ENCODE data around the gene LGALS3BP.

DNA sequence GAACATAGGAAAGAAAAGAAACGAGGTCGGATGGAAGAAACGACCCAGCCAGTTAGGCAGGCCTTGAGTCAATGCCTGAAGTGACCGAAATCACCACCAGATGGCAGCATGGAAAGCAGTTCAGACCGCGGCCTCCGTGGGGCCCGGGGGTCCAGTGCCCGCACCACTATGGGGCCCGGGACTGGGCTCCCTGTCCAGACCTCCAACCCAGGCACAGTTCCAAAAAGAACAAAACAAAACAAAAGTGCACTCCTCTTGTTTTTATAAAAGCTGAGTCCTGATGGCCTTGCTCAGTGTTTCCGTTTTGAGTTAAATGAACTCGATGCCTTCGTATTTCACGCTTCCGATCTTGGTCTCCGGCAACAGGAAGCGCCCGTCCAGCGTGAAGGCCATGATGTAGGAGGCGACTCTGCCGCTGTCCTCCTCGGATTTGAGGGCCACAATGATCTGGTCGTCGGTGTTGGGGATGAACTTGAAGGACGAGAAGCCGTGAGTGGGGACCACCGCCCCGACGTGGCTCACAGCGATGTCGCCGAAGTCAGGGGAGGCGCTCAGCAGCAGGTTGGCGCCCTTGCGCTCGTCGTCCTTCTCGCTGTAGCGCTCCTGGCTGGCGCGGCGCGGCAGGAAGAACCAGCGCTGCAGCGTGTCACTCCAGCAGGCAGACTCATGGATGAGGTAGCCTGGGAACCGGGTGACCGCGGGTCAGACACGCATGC, 13.7 kb upstream of the LGALS3BP start:
- TF ChIP-seq POLR2A (IDR thresholded peaks at IDR 0.05) = no peak
- TF ChIP-seq, protein P1, sequence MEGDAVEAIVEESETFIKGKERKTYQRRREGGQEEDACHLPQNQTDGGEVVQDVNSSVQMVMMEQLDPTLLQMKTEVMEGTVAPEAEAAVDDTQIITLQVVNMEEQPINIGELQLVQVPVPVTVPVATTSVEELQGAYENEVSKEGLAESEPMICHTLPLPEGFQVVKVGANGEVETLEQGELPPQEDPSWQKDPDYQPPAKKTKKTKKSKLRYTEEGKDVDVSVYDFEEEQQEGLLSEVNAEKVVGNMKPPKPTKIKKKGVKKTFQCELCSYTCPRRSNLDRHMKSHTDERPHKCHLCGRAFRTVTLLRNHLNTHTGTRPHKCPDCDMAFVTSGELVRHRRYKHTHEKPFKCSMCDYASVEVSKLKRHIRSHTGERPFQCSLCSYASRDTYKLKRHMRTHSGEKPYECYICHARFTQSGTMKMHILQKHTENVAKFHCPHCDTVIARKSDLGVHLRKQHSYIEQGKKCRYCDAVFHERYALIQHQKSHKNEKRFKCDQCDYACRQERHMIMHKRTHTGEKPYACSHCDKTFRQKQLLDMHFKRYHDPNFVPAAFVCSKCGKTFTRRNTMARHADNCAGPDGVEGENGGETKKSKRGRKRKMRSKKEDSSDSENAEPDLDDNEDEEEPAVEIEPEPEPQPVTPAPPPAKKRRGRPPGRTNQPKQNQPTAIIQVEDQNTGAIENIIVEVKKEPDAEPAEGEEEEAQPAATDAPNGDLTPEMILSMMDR (IDR thresholded peaks at IDR 0.05) = peak; percentile 44 to 55 (median 46)
